ENCODE measurements around the gene ATP6V1G2.

DNA sequence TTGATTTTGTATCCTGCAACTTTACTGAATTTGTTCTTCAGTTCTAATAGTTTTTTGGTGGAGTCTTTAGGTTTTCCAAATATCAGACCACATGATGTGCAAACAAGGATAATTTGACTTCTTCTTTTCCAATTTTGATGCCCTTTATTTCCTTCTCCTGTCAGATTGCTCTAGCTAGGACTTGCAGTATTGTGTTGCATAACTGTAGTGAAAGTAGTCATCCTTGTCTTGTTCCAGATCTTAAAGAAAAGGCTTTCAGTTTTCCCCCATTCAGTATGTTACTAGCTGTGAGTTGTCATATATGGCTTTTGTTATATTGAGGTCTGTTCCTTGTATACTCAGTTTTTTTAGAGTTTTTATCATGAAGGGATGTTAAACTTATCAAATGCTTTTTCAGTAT is 43.8 kb downstream of the ATP6V1G2 start:
- TF ChIP-seq CTCF (conservative IDR thresholded peaks at IDR 0.05; ENCODE audit: low read length): no peak
- TF ChIP-seq EZH2phosphoT487 (IDR thresholded peaks at IDR 0.05; ENCODE audit: borderline replicate concordance, low read depth, low read length): no peak

All from OCI-LY7 (cell line).